ENCODE data around the gene SLC9A9. TPM values are rescaled to one million over a fixed set of nuclear protein-coding genes. Genes with fewer than 3 reads are reported as not detected.

The SLC9A9 gene
- total and polyA plus RNA-seq, 9 of the 15 experiments (the other 6 are each of a cell fraction or from before 2014, with no cell fraction given): 0.03 to 0.13 TPM; not detected in 7

GRCh38 chr3:143497382-143497781 is 350.9 kb downstream of the SLC9A9 start:
- no peak overlapping the region for H3K4me3 ChIP-seq
- FAIRE-seq (no peak), ATAC-seq (no peak), DNase-seq (ENCODE audit: extremely low read depth in 1 of 4, low spot score in 3 of 4) (no peak)
- POLR2A ChIA-PET: no interaction called here
- no peaks in the 10 kb centered on the region for H3K79me2 ChIP-seq (ENCODE audit: control insufficient read depth, insufficient read depth, low read length)
- WGBS (ENCODE audit: insufficient coverage, low coverage, missing lambda C conversion rate): 27% methylated on average over 3 of the region's 3 CpGs
- H3K36me3 ChIP-seq (ENCODE audit: control insufficient read depth, insufficient read depth, low read length): no peaks in the 10 kb centered on the region
- no peak overlapping the region for H3K27ac ChIP-seq (ENCODE audit: extremely low read depth, low read depth, low read length)
- H3K4me2 ChIP-seq (ENCODE audit: insufficient read depth, low read length): no peak overlapping the region
- no peak overlapping the region for H3K9ac ChIP-seq (ENCODE audit: insufficient read depth in 1 of 2, low read depth in 2 of 2, low read length in 2 of 2)
- no peaks in the 10 kb centered on the region for H4K20me1 ChIP-seq (replicated peaks; ENCODE audit: control insufficient read depth, insufficient read depth, low read length)
- no peaks in the 10 kb centered on the region for H3K27me3 ChIP-seq (ENCODE audit: control insufficient read depth in 2 of 2, insufficient read depth in 2 of 2, low read length in 2 of 2)
- H3K9me1 ChIP-seq (ENCODE audit: control insufficient read depth, insufficient read depth, low read length): no peaks in the 10 kb centered on the region
- BruUV-seq (replicated peaks): no TSS peak
- in situ Hi-C loops (cut with MboI) (no loop called here), intact Hi-C loops (cut with micrococcal nuclease) (no loop called here)
- H3K9me3 ChIP-seq (replicated peaks; ENCODE audit: control insufficient read depth, insufficient read depth, low read depth, low read length): no peaks in the 10 kb centered on the region
- no peaks in the 10 kb centered on the region for H3K4me1 ChIP-seq (replicated peaks in 1 of 2; ENCODE audit: control insufficient read depth in 2 of 2, insufficient read depth in 2 of 2, low read length in 2 of 2)
- peak overlapping the region; percentile 47 for H2AFZ ChIP-seq (ENCODE audit: low read depth, low read length)
- CTCF ChIA-PET (ENCODE audit: low intra/inter-chr PET ratio): no interaction called here
- peak; percentile 75 for TF ChIP-seq TEAD4 (IDR thresholded peaks at IDR 0.05; ENCODE audit: low read length)
- TF ChIP-seq TEAD4 (CRISPR knock-in tag; IDR thresholded peaks at IDR 0.05; ENCODE audit: borderline replicate concordance): no peak
- no peak for TF ChIP-seq CEBPB (tag; IDR thresholded peaks at IDR 0.05)
- no peak for TF ChIP-seq ZNF143 (CRISPR knock-in tag; IDR thresholded peaks at IDR 0.05)
- TF ChIP-seq ATF6 (CRISPR knock-in tag; IDR thresholded peaks at IDR 0.05): no peak
- no peak for TF ChIP-seq ZNF282 (CRISPR knock-in tag; IDR thresholded peaks at IDR 0.05)
- no peak for TF ChIP-seq ZNF140 (CRISPR knock-in tag; IDR thresholded peaks at IDR 0.05)
- no peak for TF ChIP-seq ARHGAP35 (IDR thresholded peaks at IDR 0.05; ENCODE audit: partially characterized antibody)
- no peak for TF ChIP-seq HDAC3 (IDR thresholded peaks at IDR 0.05; ENCODE audit: borderline replicate concordance, partially characterized antibody)
- TF ChIP-seq ZFPM2 (CRISPR knock-in tag; IDR thresholded peaks at IDR 0.05): no peak
- TF ChIP-seq NELFE (IDR thresholded peaks at IDR 0.05; ENCODE audit: insufficient read depth, insufficient read length): no peak
- TF ChIP-seq YY1 (IDR thresholded peaks at IDR 0.05; ENCODE audit: borderline replicate concordance in 1 of 3, control insufficient read depth in 1 of 3, extremely low read depth in 1 of 3, insufficient read depth in 3 of 3, insufficient read length in 1 of 3, insufficient replicate concordance in 2 of 3, low read depth in 1 of 3, low read length in 2 of 3): peak; percentile 54 to 97 (median 75)
- TF ChIP-seq MLLT1 (IDR thresholded peaks at IDR 0.05): no peak
- no peak for TF ChIP-seq SAP30 (IDR thresholded peaks at IDR 0.05; ENCODE audit: borderline replicate concordance, insufficient read depth, low read depth, low read length, poor library complexity, severe bottlenecking)
- no peak for TF ChIP-seq ZNF134 (CRISPR knock-in tag; conservative IDR thresholded peaks at IDR 0.05)
- no peak for TF ChIP-seq GTF2E2 (tag; IDR thresholded peaks at IDR 0.05)
- no peak for TF ChIP-seq HES1 (IDR thresholded peaks at IDR 0.05; ENCODE audit: low read depth)
- TF ChIP-seq LARP7 (IDR thresholded peaks at IDR 0.05): no peak
- TF ChIP-seq PTRF (tag; IDR thresholded peaks at IDR 0.05): no peak
- TF ChIP-seq KAT8 (IDR thresholded peaks at IDR 0.05; ENCODE audit: low read depth): peak; percentile 94
- no peak for TF ChIP-seq ZNF551 (CRISPR knock-in tag; IDR thresholded peaks at IDR 0.05)
- TF ChIP-seq ELF2 (CRISPR knock-in tag; IDR thresholded peaks at IDR 0.05): no peak
